K562 (cell line): ENCODE measurements around the gene TIMP2. TPM values are rescaled to one million over a fixed set of nuclear protein-coding genes. Genes with fewer than 3 reads are reported as not detected.
A peak's percentile ranks its signal among the peaks of the same experiment; 100 is the strongest.

Source experiments
- ATAC-seq: fragments of 200-7000 bp; cut with Tn5 transposase; 3 replicates; pipeline ENCODE4 v1.9.1; 2020; ENCODE audit warnings: moderate library complexity
- BruUV-seq: library from RNA; stranded (reverse); fragments of 400-500 nt; replicated peaks from 2 replicates; lab custom pipeline; 2021; lab: Mats Ljungman, UMichigan
- CTCF ChIA-PET: fragments of 300-600 bp; formaldehyde crosslinking; extraction: SDS; loops from one replicate; lab custom pipeline; 2021; ENCODE audit warnings: low intra/inter-chr PET ratio; lab: Yijun Ruan, JAX
- POLR2A ChIA-PET: fragments of 300-600, 350-650 bp; sonication (Branson Sonifier 250); formaldehyde crosslinking; extraction: SDS; loops from one replicate; lab custom pipeline; 2021; ENCODE audit warnings: antibody characterized with exemption, inconsistent platforms; lab: Yijun Ruan, JAX
- DNase-seq, 4 experiments: peaks; one replicate each; pipeline versions ENCODE4 v3.0.0 to v3.0.0-alpha.2; 2011 to 2018; ENCODE audit warnings: low spot score in 3 of 4, mixed read lengths in 3 of 4; ENCODE audit errors: extremely low read depth in 1 of 4
- FAIRE-seq: peaks from 2 replicates; lab custom pipeline; 2011; peaks lifted over from hg19 to GRCh38; lab: Jason Lieb, UNC
- H2AFZ ChIP-seq: 2 replicates; pipeline ENCODE4 v1.6.0; 2011; ENCODE audit warnings: low read depth, low read length, control low read depth, inconsistent platforms
- H3K27ac ChIP-seq: fragments of 200-600 bp; 3 replicates; pipeline ENCODE4 v1.8.0; 2011; ENCODE audit warnings: low read depth, mild to moderate bottlenecking, control low read depth, inconsistent platforms, low read length, moderate library complexity, mixed read lengths; ENCODE audit errors: extremely low read depth
- H3K27me3 ChIP-seq, 2 experiments: fragments of 300-600 bp in 1 of 2; 2 replicates in 1 of 2; 3 replicates in 1 of 2; pipeline versions ENCODE4 v1.6.0 to v1.8.0; 2011; ENCODE audit warnings: inconsistent platforms in 2 of 2, low read length in 2 of 2, mild to moderate bottlenecking in 1 of 2, mixed read lengths in 1 of 2, moderate library complexity in 1 of 2; ENCODE audit not compliant: control insufficient read depth in 2 of 2, insufficient read depth in 2 of 2
- H3K36me3 ChIP-seq: fragments of 300-600 bp; 3 replicates; pipeline ENCODE4 v1.8.0; 2011; ENCODE audit warnings: mild to moderate bottlenecking, low read length, inconsistent platforms; ENCODE audit not compliant: control insufficient read depth, insufficient read depth
- H3K4me1 ChIP-seq, 2 experiments: fragments of 200-600 bp in 1 of 2; replicated peaks in 1 of 2; 2 replicates in 1 of 2; 3 replicates in 1 of 2; pipeline versions ENCODE4 v1.5.1 to v1.8.0; 2011; ENCODE audit warnings: inconsistent platforms in 2 of 2, low read length in 2 of 2, mild to moderate bottlenecking in 1 of 2, mixed read lengths in 1 of 2, moderate library complexity in 1 of 2; ENCODE audit not compliant: control insufficient read depth in 2 of 2, insufficient read depth in 2 of 2
- H3K4me2 ChIP-seq: 2 replicates; pipeline ENCODE4 v1.6.1; 2011; ENCODE audit warnings: low read length, control low read depth, inconsistent platforms, mixed read lengths; ENCODE audit not compliant: insufficient read depth
- H3K4me3 ChIP-seq: fragments of 200-600 bp; sonication (generic), shearing (Covaris generic); 2 replicates; pipeline ENCODE4 v1.5.1; 2016; ENCODE audit warnings: control low read depth, inconsistent platforms
- H3K79me2 ChIP-seq: fragments of 200-600 bp; 3 replicates; pipeline ENCODE4 v1.8.0; 2011; ENCODE audit warnings: low read length, inconsistent platforms; ENCODE audit not compliant: control insufficient read depth, insufficient read depth
- H3K9ac ChIP-seq, 2 experiments: 2 replicates each; pipeline versions ENCODE4 v1.6.0 to v1.6.1; 2011; ENCODE audit warnings: low read depth in 2 of 2, low read length in 2 of 2, control low read depth in 1 of 2, inconsistent platforms in 1 of 2, mild to moderate bottlenecking in 1 of 2, mixed read lengths in 1 of 2; ENCODE audit not compliant: insufficient read depth in 1 of 2
- H3K9me1 ChIP-seq: one replicate; pipeline ENCODE4 v1.6.0; 2011; ENCODE audit warnings: inconsistent platforms, mild to moderate bottlenecking, low read length, moderate library complexity; ENCODE audit not compliant: control insufficient read depth, insufficient read depth
- H3K9me3 ChIP-seq: replicated peaks from 2 replicates; pipeline ENCODE4 v1.5.1; 2011; ENCODE audit warnings: low read depth, low read length, inconsistent platforms; ENCODE audit not compliant: control insufficient read depth, insufficient read depth
- H4K20me1 ChIP-seq: replicated peaks from 2 replicates; pipeline ENCODE4 v1.6.1; 2011; ENCODE audit warnings: low read length, inconsistent platforms, mixed read lengths; ENCODE audit not compliant: control insufficient read depth, insufficient read depth
- ELF1 ChIP-seq: fragments of 200-800 bp; sonication (Bioruptor generic); IDR thresholded peaks from 2 replicates; pipeline ENCODE4 v1.6.1; 2016; ENCODE audit warnings: missing genetic modification characterization, missing compliant biosample characterization
- ELF4 ChIP-seq: fragments of 450-650 bp; formaldehyde crosslinking; IDR thresholded peaks from 2 replicates; pipeline ENCODE4 v1.4.0; 2022; ENCODE audit warnings: missing genetic modification characterization
- ETS2 ChIP-seq: IDR thresholded peaks from 2 replicates; pipeline ENCODE4 v1.6.1; 2016; ENCODE audit warnings: borderline replicate concordance, missing genetic modification characterization, mild to moderate bottlenecking, moderate library complexity, missing compliant biosample characterization; ENCODE audit not compliant: poor library complexity, severe bottlenecking
- GABPB1 ChIP-seq: sonication (generic); formaldehyde crosslinking; IDR thresholded peaks from 2 replicates; pipeline ENCODE4 v1.8.0; 2022; ENCODE audit warnings: mild to moderate bottlenecking, missing genetic modification reagents
- HMG20A ChIP-seq: fragments of 450-650 bp; formaldehyde crosslinking; conservative IDR thresholded peaks from 2 replicates; pipeline ENCODE4 v1.4.0; 2020; ENCODE audit warnings: mild to moderate bottlenecking, mixed read lengths
- HNRNPLL ChIP-seq: fragments of 200-400 bp; formaldehyde crosslinking; IDR thresholded peaks from 2 replicates; pipeline ENCODE4 v1.6.1; 2017; ENCODE audit warnings: low read length, low read depth, mild to moderate bottlenecking; ENCODE audit not compliant: poor library complexity, severe bottlenecking
- KDM1A ChIP-seq, 2 experiments: fragments of 450-650 bp; IDR thresholded peaks; 2 replicates each; pipeline ENCODE4 v1.6.1; 2016; ENCODE audit warnings: mild to moderate bottlenecking in 2 of 2
- PCBP1 ChIP-seq: fragments of 200-400 bp; formaldehyde crosslinking; IDR thresholded peaks from 2 replicates; pipeline ENCODE4 v1.6.1; 2018; ENCODE audit warnings: mild to moderate bottlenecking, low read depth, low read length; ENCODE audit not compliant: poor library complexity, severe bottlenecking
- SMAD4 ChIP-seq: fragments of 250-450 bp; sonication (Bioruptor Pico); conservative IDR thresholded peaks from 2 replicates; pipeline ENCODE4 v1.8.0; 2021; ENCODE audit warnings: inconsistent platforms, mild to moderate bottlenecking, moderate library complexity
- SP1 ChIP-seq: sonication (generic); formaldehyde crosslinking; IDR thresholded peaks from 2 replicates; pipeline ENCODE4 v1.8.1; 2022; ENCODE audit warnings: mild to moderate bottlenecking, missing genetic modification reagents
- TSC22D4 ChIP-seq: fragments of 450-650 bp; IDR thresholded peaks from 2 replicates; pipeline ENCODE4 v1.6.1; 2016; ENCODE audit warnings: missing genetic modification characterization, missing biosample characterization, control low read depth
- ZNF146 ChIP-seq: IDR thresholded peaks from one replicate; pipeline ENCODE4 v1.6.1; 2018; ENCODE audit warnings: missing compliant biosample characterization; ENCODE audit not compliant: unreplicated experiment
- WGBS: fragments of 100-300 bp; shearing (Covaris generic); methylation state at CpG from one replicate; pipeline ENCODE4 v1.1.6; 2016; ENCODE audit warnings: low coverage, mixed read lengths; ENCODE audit not compliant: insufficient coverage; ENCODE audit errors: missing lambda C conversion rate; 5-methylcytosine and 5-hydroxymethylcytosine counted together
- in situ Hi-C: fragments of 300-500 bp; cut with MboI; formaldehyde crosslinking; loops from 4 replicates; pipeline ENCODE4 v1.15.0; 2018; ENCODE audit warnings: inconsistent platforms, mixed read lengths
- intact Hi-C: fragments of 100-400 bp; cut with micrococcal nuclease; formaldehyde crosslinking; loops from 2 replicates; pipeline ENCODE4 v1.14.2; 2022
- polyA plus RNA-seq, 8 experiments: library from polyadenylated mRNA; depleted of rRNA in 4 of 8; stranded (reverse) in 5 of 8; unstranded in 3 of 8; fragments of >200 nt; fragmentation: Nextera tagmentation in 2 of 8; fragmentation: Illumina TruSeq in 1 of 8; extraction: Ambion mirVana in 2 of 8; extraction: Trizol in 1 of 8; gene quantifications; 2 replicates each; pipeline versions ENCODE4 v1.2.1 to v1.2.3, GENCODE V29; 2011 to 2014; ENCODE audit warnings: inconsistent platforms in 1 of 8, missing spikeins in 1 of 8
- total RNA-seq, 7 experiments: library from RNA; depleted of rRNA in 6 of 7; stranded (reverse); fragments of >200 nt in 6 of 7; fragmentation: Illumina TruSeq in 2 of 7; extraction: Trizol in 2 of 7; gene quantifications; 2 replicates each; pipeline versions ENCODE4 v1.2.1 to v1.2.3, GENCODE V29; 2011 to 2021; ENCODE audit warnings: low replicate concordance in 1 of 7
- TF ChIP-seq, protein P1 (sequence below): fragments of 250-450 bp; sonication (Bioruptor Pico); IDR thresholded peaks from 2 replicates; pipeline ENCODE4 v1.4.0; 2020; ENCODE audit warnings: mild to moderate bottlenecking
- TF ChIP-seq, protein P2 (sequence below): fragments of 250-450 bp; sonication (Bioruptor Pico); IDR thresholded peaks from 2 replicates; pipeline ENCODE4 v1.5.1; 2021; ENCODE audit warnings: mild to moderate bottlenecking

TIMP2 gene
- total and polyA plus RNA-seq, 9 of the 15 experiments (the other 6 are each of a cell fraction or from before 2014, with no cell fraction given): 0.55 TPM; not detected in 8

DNA sequence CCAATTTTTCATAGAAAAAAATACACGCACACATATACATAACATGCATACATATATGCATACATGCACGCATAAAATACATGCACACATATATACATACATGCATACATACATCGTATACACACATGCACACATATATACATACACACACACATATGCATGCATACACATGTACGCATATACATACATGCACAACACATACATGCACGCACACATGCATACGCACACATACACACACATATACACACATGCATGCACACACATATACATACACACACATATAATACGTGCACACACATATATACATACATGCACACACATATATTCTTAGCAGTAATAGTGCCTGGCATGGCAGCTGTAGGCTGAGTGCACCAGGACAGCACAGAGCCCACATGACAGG, 109.5 kb downstream of the TIMP2 start:
- Histone ChIP-seq H3K9ac (no peak overlapping the region), H3K27me3 (no peaks in the 10 kb centered on the region), H2AFZ (no peak overlapping the region), H3K27ac (no peak overlapping the region), H3K79me2 (no peaks in the 10 kb centered on the region; the same call in 2 of the 3 replicates), H3K36me3 (peaks cover 91% of the 10 kb centered on the region), H3K4me1 (peaks cover 4 to 5% of the 10 kb centered on the region in 2 experiments; a peak in 4 of 5 replicates), H3K4me2 (no peak overlapping the region), H3K9me1 (no peaks in the 10 kb centered on the region), H4K20me1 (no peaks in the 10 kb centered on the region; the same call in 1 of the 2 replicates), H3K4me3 (no peak overlapping the region), H3K9me3 (no peaks in the 10 kb centered on the region)
- no TSS peak for BruUV-seq
- TF ChIP-seq KDM1A (IDR thresholded peaks at IDR 0.05) (peak in 1 of 2 experiments; percentile 81; a peak in 1 of 4 replicates), ELF4 (CRISPR knock-in tag) (no peak)
- CTCF ChIA-PET: no interaction called here
- POLR2A ChIA-PET: no interaction called here
- no peak for ATAC-seq
- FAIRE-seq: no peak
- DNase-seq: no peak
- intact Hi-C loops: no loop called here
- 85% methylated on average over 7 of the region's 7 CpGs for WGBS
- in situ Hi-C loops: no loop called here

DNA sequence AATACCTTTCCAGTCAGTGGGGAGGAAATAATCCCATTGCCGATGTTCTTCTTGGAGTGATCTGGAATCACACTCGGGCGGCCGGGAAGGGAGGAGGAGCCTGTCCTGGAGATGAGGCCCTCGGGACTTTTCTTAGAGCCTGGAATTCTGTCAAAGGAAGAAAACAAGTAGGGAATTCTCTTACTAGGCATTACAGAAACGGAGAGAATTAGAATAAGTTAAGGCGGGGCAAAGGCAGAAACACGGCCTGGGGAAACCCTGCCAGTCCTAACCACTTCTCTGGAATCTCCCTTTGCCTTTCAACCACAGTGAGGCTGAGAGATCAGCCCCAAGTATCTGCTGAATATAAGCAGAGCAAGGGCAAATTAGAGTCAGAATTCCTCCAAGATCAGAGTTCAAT, 112.3 kb downstream of the TIMP2 start:
- no peak overlapping the region for H2AFZ ChIP-seq
- H3K4me3 ChIP-seq: no peak overlapping the region
- ATAC-seq: no peak
- H3K36me3 ChIP-seq: peaks cover 91% of the 10 kb centered on the region
- WGBS: 97% methylated on average over 7 of the region's 8 CpGs
- BruUV-seq: no TSS peak
- H3K4me1 ChIP-seq: no peaks in the 10 kb centered on the region
- no peak for FAIRE-seq
- ChIA-PET CTCF (no interaction called here), POLR2A (no interaction called here)
- H3K9me1 ChIP-seq: no peaks in the 10 kb centered on the region
- H3K9me3 ChIP-seq: no peaks in the 10 kb centered on the region
- H3K4me2 ChIP-seq: no peak overlapping the region
- no peak overlapping the region for H3K9ac ChIP-seq
- in situ Hi-C loops: no loop called here
- no peaks in the 10 kb centered on the region; the same call in 2 of the 3 replicates for H3K79me2 ChIP-seq
- no peaks in the 10 kb centered on the region for H3K27me3 ChIP-seq
- no peak for DNase-seq
- no peak overlapping the region for H3K27ac ChIP-seq
- intact Hi-C loops: no loop called here
- H4K20me1 ChIP-seq: no peaks in the 10 kb centered on the region; the same call in 1 of the 2 replicates
- TF ChIP-seq GABPB1 (CRISPR knock-in tag) (no peak), ELF1 (no peak), ETS2 (tag) (no peak), TSC22D4 (no peak), HMG20A (CRISPR knock-in tag) (no peak), SMAD4 (CRISPR knock-in tag) (no peak), HNRNPLL (no peak), SP1 (CRISPR knock-in tag) (no peak), PCBP1 (no peak), ZNF146 (CRISPR knock-in tag) (no peak)
- TF ChIP-seq, protein P1, sequence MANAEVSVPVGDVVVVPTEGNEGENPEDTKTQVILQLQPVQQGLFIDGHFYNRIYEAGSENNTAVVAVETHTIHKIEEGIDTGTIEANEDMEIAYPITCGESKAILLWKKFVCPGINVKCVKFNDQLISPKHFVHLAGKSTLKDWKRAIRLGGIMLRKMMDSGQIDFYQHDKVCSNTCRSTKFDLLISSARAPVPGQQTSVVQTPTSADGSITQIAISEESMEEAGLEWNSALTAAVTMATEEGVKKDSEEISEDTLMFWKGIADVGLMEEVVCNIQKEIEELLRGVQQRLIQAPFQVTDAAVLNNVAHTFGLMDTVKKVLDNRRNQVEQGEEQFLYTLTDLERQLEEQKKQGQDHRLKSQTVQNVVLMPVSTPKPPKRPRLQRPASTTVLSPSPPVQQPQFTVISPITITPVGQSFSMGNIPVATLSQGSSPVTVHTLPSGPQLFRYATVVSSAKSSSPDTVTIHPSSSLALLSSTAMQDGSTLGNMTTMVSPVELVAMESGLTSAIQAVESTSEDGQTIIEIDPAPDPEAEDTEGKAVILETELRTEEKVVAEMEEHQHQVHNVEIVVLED (CRISPR knock-in tag): no peak
- TF ChIP-seq, protein P2, sequence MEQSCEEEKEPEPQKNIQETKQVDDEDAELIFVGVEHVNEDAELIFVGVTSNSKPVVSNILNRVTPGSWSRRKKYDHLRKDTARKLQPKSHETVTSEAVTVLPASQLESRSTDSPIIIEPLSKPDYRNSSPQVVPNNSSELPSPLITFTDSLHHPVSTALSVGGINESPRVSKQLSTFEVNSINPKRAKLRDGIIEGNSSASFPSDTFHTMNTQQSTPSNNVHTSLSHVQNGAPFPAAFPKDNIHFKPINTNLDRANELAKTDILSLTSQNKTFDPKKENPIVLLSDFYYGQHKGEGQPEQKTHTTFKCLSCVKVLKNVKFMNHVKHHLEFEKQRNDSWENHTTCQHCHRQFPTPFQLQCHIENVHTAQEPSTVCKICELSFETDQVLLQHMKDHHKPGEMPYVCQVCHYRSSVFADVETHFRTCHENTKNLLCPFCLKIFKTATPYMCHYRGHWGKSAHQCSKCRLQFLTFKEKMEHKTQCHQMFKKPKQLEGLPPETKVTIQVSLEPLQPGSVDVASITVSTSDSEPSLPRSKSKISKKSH (CRISPR knock-in tag): no peak
